Panc1 (cell line): ENCODE measurements around the gene FAM193A. TPM values are rescaled to one million over a fixed set of nuclear protein-coding genes. Genes with fewer than 3 reads are reported as not detected.

Source experiments
- ATAC-seq: fragments of 200-7000 bp; cut with Tn5 transposase; 2 replicates; pipeline ENCODE4 v1.9.1; 2020; ENCODE audit warnings: mild to moderate bottlenecking, moderate library complexity
- BruUV-seq: library from RNA; stranded (reverse); fragments of 400-500 nt; replicated peaks from 2 replicates; lab custom pipeline; 2021; lab: Mats Ljungman, UMichigan
- CTCF ChIA-PET: fragments of 300-600 bp; sonication (Branson Sonifier 250); formaldehyde crosslinking; loops from one replicate; lab custom pipeline; 2022; ENCODE audit warnings: antibody characterized with exemption; lab: Charles Lee
- POLR2A ChIA-PET: fragments of 300-600 bp; sonication (Branson Sonifier 250); formaldehyde crosslinking; loops from one replicate; lab custom pipeline; 2022; ENCODE audit warnings: antibody characterized with exemption; lab: Charles Lee
- DNase-seq: peaks from one replicate; pipeline ENCODE4 v3.0.0-alpha.2; 2010; ENCODE audit warnings: low read depth, low spot score
- H3K27ac ChIP-seq: 2 replicates; pipeline ENCODE4 v1.5.1; 2011; ENCODE audit warnings: mild to moderate bottlenecking, low read length, inconsistent platforms
- H3K27me3 ChIP-seq: fragments of 200-500 bp; sonication (Bioruptor generic); 2 replicates; pipeline ENCODE4 v1.6.0; 2014; ENCODE audit warnings: low read length, inconsistent platforms; ENCODE audit not compliant: control insufficient read depth, insufficient read depth
- H3K36me3 ChIP-seq: fragments of 200-500 bp; sonication (Bioruptor generic); 2 replicates; pipeline ENCODE4 v1.5.1; 2014; ENCODE audit warnings: inconsistent platforms, mild to moderate bottlenecking, low read length, moderate library complexity; ENCODE audit not compliant: control insufficient read depth, insufficient read depth
- H3K4me1 ChIP-seq: 2 replicates; pipeline ENCODE4 v1.5.1; 2011; ENCODE audit warnings: inconsistent platforms, mild to moderate bottlenecking, low read length, moderate library complexity; ENCODE audit not compliant: control insufficient read depth, insufficient read depth
- H3K4me3 ChIP-seq, 2 experiments: 2 replicates each; pipeline ENCODE4 v1.5.1; 2011 to 2012; ENCODE audit warnings: low read depth in 2 of 2, low read length in 2 of 2, mild to moderate bottlenecking in 2 of 2, inconsistent platforms in 1 of 2, moderate library complexity in 1 of 2
- H3K9me3 ChIP-seq: fragments of 200-500 bp; sonication (Bioruptor generic); 2 replicates; pipeline ENCODE4 v1.5.1; 2014; ENCODE audit warnings: low read depth, mild to moderate bottlenecking, inconsistent platforms, low read length, moderate library complexity; ENCODE audit not compliant: control insufficient read depth, insufficient read depth
- CTCF ChIP-seq: fragments of 450-650 bp; IDR thresholded peaks from 2 replicates; pipeline ENCODE4 v1.5.1; 2017; ENCODE audit warnings: mild to moderate bottlenecking
- POLR2AphosphoS5 ChIP-seq: IDR thresholded peaks from 2 replicates; pipeline ENCODE4 v1.6.1; 2012; ENCODE audit warnings: mild to moderate bottlenecking, low read depth, low read length, moderate library complexity
- SIN3A ChIP-seq: IDR thresholded peaks from 2 replicates; pipeline ENCODE4 v1.6.1; 2012; ENCODE audit warnings: low read depth, mild to moderate bottlenecking, low read length, moderate library complexity, borderline replicate concordance; ENCODE audit not compliant: insufficient read depth
- TCF7L2 ChIP-seq: IDR thresholded peaks from 2 replicates; pipeline ENCODE4 v1.6.1; 2011; ENCODE audit warnings: mild to moderate bottlenecking, low read depth, low read length, inconsistent platforms
- in situ Hi-C: cut with HindIII; loops from 2 replicates; pipeline ENCODE4 v1.10.0; 2016; ENCODE audit warnings: low sequenced_read_pairs, low pct_unique_long_range_greater_than_20kb
- intact Hi-C: fragments of 100-400 bp; cut with micrococcal nuclease; formaldehyde crosslinking; loops from one replicate; pipeline ENCODE4 v1.10.0; 2022; ENCODE audit not compliant: unreplicated experiment
- total RNA-seq: library from RNA; stranded (reverse); gene quantifications from one replicate; pipeline ENCODE4 v1.2.1, GENCODE V29; 2021; ENCODE audit not compliant: unreplicated experiment
- TF ChIP-seq, protein P1 (sequence below), 2 experiments: IDR thresholded peaks; 2 replicates each; pipeline ENCODE4 v1.6.1; 2011 to 2012; ENCODE audit warnings: low read depth in 2 of 2, control low read depth in 1 of 2, low read length in 1 of 2, mild to moderate bottlenecking in 1 of 2, moderate library complexity in 1 of 2; ENCODE audit not compliant: insufficient read depth in 1 of 2

The FAM193A gene
- total RNA-seq, 1 experiment from 2014 or later = 25.7 TPM

DNA sequence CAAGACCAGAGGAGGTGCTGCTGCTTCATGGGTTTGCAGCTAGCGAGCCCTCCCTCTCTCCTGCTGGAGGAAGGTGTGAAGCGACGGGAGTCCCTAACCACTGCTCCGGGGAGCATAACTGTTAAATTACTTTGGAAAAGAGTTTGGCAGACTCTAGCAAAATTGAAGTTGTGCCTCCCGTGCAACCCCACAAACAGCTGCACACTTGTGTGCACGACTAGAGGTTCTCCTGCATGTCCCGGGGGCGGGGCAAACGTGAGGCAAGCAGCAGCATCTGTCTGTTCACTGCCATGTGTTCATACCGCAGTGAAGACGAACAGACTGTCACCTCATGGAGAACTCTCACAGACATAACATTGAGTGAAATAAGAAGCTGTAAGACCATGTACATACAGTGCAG lies 185.1 kb downstream of the FAM193A start:
- CTCF ChIA-PET = no interaction called here
- intact Hi-C loops (no loop called here), in situ Hi-C loops (no loop called here)
- POLR2A ChIA-PET = no interaction called here
- H3K4me3 ChIP-seq = no peak overlapping the region
- ATAC-seq (peak; percentile 34; the same call in 1 of the 2 replicates), DNase-seq (no peak)
- H3K4me1 ChIP-seq = no peaks in the 10 kb centered on the region
- no peaks in the 10 kb centered on the region for H3K27me3 ChIP-seq
- H3K36me3 ChIP-seq = no peaks in the 10 kb centered on the region; the same call in 1 of the 2 replicates
- no peaks in the 10 kb centered on the region for H3K9me3 ChIP-seq
- TF ChIP-seq SIN3A (no peak), POLR2AphosphoS5 (no peak), TCF7L2 (no peak), CTCF (no peak)
- TF ChIP-seq, protein P1, sequence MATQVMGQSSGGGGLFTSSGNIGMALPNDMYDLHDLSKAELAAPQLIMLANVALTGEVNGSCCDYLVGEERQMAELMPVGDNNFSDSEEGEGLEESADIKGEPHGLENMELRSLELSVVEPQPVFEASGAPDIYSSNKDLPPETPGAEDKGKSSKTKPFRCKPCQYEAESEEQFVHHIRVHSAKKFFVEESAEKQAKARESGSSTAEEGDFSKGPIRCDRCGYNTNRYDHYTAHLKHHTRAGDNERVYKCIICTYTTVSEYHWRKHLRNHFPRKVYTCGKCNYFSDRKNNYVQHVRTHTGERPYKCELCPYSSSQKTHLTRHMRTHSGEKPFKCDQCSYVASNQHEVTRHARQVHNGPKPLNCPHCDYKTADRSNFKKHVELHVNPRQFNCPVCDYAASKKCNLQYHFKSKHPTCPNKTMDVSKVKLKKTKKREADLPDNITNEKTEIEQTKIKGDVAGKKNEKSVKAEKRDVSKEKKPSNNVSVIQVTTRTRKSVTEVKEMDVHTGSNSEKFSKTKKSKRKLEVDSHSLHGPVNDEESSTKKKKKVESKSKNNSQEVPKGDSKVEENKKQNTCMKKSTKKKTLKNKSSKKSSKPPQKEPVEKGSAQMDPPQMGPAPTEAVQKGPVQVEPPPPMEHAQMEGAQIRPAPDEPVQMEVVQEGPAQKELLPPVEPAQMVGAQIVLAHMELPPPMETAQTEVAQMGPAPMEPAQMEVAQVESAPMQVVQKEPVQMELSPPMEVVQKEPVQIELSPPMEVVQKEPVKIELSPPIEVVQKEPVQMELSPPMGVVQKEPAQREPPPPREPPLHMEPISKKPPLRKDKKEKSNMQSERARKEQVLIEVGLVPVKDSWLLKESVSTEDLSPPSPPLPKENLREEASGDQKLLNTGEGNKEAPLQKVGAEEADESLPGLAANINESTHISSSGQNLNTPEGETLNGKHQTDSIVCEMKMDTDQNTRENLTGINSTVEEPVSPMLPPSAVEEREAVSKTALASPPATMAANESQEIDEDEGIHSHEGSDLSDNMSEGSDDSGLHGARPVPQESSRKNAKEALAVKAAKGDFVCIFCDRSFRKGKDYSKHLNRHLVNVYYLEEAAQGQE (IDR thresholded peaks at IDR 0.05; ENCODE audit: insufficient read depth in 1 of 2, low read depth in 2 of 2, low read length in 1 of 2) = no peak
- BruUV-seq = no TSS peak
- H3K27ac ChIP-seq = no peak overlapping the region

DNA sequence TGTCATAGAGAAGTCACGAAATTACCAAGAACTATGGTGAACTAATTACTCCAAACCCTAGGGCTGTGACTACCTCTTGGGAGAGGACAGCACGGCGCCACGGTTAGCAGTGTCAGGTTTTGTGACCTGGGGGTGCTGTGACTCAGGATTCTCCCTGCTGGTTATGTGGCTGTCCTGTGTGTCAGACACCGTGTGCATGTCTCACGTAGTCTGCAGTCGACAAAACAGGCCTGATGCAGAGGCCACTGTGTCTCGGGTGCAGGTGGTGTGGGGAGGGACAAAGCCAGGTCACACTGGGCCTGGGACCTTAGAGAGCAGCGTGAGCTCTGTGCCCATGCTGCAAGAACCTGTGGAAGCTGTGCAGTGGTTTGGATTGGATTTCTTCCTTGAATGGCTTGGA lies 185.6 kb downstream of the FAM193A start:
- ATAC-seq = no peak

More for the DNA sequence above, 185.6 kb downstream of the FAM193A start:
- Histone ChIP-seq H3K36me3 (no peaks in the 10 kb centered on the region; the same call in 1 of the 2 replicates), H3K27me3 (no peaks in the 10 kb centered on the region), H3K4me1 (no peaks in the 10 kb centered on the region), H3K4me3 (no peak overlapping the region), H3K9me3 (no peaks in the 10 kb centered on the region), H3K27ac (no peak overlapping the region)
- intact Hi-C loops = no loop called here
- no TSS peak for BruUV-seq
- TF ChIP-seq CTCF (no peak), SIN3A (no peak), POLR2AphosphoS5 (no peak), TCF7L2 (no peak)
- TF ChIP-seq, protein P1 (IDR thresholded peaks at IDR 0.05; ENCODE audit: insufficient read depth in 1 of 2, low read depth in 2 of 2, low read length in 1 of 2) = no peak
- in situ Hi-C loops = no loop called here
- CTCF ChIA-PET = no interaction called here
- DNase-seq = no peak
- POLR2A ChIA-PET = no interaction called here
